ENCODE results near the gene USP35. TPM values are rescaled to one million over a fixed set of nuclear protein-coding genes. Genes with fewer than 3 reads are reported as not detected.

Gene USP35, protein sequence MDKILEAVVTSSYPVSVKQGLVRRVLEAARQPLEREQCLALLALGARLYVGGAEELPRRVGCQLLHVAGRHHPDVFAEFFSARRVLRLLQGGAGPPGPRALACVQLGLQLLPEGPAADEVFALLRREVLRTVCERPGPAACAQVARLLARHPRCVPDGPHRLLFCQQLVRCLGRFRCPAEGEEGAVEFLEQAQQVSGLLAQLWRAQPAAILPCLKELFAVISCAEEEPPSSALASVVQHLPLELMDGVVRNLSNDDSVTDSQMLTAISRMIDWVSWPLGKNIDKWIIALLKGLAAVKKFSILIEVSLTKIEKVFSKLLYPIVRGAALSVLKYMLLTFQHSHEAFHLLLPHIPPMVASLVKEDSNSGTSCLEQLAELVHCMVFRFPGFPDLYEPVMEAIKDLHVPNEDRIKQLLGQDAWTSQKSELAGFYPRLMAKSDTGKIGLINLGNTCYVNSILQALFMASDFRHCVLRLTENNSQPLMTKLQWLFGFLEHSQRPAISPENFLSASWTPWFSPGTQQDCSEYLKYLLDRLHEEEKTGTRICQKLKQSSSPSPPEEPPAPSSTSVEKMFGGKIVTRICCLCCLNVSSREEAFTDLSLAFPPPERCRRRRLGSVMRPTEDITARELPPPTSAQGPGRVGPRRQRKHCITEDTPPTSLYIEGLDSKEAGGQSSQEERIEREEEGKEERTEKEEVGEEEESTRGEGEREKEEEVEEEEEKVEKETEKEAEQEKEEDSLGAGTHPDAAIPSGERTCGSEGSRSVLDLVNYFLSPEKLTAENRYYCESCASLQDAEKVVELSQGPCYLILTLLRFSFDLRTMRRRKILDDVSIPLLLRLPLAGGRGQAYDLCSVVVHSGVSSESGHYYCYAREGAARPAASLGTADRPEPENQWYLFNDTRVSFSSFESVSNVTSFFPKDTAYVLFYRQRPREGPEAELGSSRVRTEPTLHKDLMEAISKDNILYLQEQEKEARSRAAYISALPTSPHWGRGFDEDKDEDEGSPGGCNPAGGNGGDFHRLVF
- 10.8 TPM for total RNA-seq

- DNase-seq: peak; percentile 96
Observed at GRCh38 chr11:78188286-78189173, at the start of gene USP35, which contains the start of gene KCTD21. Gene USP35, plus strand, starts transcription at chr11:78188919. Its CDS starts 7,327 bp downstream, at chr11:78196246. Gene KCTD21, minus strand, starts transcription at chr11:78188626. Its CDS starts 14,072 bp downstream, at chr11:78174554.

GRCh38 chr11:78139422-78140391 lies 49.0 kb upstream of the USP35 start, which contains the start of gene ALG8:
Gene ALG8, minus strand, starts transcription at chr11:78139626. Its CDS starts 38 bp downstream, at chr11:78139588.
- DNase-seq: peak; percentile 87

DNA sequence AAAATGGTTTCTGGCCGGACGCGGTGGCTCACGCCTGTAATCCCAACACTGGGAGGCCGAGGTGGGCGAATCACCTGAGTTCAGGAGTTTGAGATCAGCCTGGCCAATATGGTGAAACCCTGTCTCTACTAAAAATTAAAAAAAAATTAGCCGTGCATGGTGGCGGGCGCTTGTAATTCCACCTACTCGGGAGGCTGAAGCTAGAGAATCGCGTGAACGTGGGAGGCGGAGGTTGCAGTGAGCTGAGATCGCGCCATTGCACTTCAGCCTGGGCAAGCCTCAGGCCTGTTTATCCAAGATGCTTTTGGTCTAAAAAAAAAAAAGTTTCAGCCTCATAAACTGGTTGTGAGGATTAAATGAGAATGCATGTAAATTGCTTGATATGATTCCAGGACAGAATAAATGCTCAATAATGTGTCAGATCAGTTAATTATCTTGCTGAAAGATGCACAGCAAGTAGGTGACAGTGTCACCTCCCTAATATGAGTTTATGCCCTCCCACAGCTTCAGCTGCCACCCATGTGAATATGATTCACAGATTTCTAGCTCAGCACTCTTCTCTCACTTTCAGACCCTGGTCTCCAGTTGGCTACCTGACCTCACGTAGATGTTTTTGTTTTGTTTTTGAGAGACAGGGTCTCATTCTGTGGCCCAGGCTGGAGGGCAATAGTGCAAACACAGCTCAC lies 48.2 kb upstream of the USP35 start:
- no peak for DNase-seq

DNA sequence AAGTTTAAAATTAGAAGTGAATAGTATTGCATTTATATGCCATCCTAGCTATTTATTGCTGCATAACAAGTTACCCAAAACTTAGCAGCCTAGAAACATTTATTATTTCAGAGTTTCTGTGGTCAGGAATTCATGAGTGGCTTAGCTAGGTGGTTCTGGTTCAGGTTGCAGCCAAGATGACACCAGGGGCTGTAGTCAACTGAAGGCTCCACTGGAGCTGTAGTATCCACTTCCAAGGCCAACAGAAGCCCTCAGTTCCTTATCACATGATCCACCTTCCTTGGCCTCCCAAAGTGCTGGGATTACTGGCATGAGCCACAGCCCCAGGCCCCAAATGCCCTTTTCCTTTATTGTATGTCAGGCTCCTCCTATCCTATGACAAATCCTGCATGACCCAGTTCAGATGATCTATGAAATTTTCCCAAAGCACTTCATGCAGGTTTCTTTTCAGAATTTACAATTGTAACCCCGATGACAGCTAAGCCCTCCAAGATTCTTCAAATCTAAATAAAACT lies 43.2 kb upstream of the USP35 start:
- no peak for DNase-seq

DNA sequence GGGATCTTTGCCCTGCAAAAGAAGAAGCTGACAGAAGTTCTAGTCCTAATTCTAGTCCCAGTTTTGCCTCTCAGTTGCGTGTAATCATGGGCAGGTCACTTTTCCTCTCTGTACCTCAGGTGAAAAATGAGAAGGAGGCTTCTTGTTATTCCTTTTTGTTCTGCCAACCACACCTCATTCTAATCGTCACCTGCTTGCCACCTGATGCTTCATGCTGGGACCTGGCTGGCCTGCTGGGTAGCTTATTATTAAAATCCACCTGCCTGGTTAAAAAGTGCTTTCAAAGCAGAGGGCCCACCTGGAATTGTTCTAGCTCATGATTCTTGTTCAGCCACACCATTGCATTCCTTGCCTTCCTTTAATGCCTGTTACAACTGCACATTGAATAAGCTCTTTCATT lies 40.9 kb upstream of the USP35 start:
- no peak for DNase-seq

DNA sequence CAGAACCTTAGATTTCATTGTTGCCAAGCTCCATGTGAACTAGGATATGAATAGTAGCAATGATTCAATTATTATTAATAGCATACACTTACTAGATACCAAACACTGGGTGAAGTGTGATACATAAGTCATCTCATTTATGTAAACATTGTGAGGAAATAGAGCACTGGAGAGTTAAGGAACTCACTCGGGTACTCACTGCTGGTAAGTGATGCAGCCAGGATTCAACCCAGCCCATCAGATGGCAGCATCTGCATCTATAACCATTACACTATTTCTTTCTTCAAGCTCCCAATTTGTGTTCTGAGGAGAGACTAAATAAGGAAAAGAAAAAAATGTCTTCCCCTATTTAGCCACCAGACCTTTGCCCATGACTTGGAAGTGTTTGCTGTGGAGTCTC lies 39.1 kb upstream of the USP35 start:
- no peak for DNase-seq

DNA sequence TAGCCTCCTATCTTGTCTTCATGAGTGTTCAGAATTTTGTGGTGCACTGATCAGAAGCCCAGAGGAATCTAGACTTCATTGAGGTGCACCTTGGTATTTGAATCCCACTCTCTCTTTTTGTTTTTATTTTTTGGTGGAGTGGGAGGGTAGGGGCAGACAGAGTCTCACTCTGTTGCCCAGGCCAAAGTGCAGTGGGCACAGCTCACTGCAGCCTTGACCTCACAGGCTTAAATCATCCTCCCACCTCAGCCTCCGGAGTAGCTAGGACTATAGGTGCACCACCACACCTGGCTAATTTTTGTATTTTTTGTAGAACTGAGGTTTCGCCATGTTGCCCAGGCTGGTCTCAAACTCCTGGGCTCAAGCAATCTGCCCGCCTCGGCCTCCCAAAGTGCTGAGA lies 38.4 kb upstream of the USP35 start:
- DNase-seq: no peak

DNA sequence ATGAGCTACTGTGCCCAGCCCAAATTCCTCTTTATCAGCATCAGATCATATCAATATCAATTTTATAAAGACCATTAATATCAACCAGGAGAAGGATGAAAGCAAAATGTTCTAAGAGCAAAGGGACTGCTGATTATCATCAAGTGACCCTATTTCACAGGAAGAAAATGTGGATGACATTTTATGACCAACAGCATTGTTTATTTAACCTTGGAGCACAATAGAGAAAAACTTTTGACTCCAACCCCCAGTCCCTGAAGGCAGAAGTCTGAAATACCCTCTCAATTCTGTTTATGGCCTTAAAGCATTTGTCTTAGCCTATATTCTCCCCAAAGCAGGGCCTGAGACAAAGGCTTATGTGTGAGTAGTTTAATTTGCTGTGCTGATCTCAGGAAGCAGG lies 38.0 kb upstream of the USP35 start:
- no peak for DNase-seq

DNA sequence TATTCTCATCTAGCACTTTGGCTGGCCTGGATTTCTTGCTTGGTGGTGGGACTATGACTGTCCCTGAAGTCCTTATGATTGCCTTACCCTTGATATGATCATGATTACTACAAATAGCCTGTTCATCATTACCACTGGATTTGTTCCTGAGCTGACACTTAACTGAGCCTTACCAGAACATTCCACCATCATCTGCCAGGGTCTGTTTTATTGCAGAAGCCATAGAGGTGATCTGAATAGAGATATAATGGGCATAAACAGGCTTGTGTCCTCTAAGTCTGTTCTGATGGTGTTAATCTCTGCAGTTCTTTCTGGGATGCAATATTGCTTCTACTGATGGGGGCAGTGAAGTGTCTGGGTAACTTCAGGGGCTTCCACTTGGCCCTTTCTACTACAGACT lies 36.9 kb upstream of the USP35 start:
- no peak for DNase-seq

DNA sequence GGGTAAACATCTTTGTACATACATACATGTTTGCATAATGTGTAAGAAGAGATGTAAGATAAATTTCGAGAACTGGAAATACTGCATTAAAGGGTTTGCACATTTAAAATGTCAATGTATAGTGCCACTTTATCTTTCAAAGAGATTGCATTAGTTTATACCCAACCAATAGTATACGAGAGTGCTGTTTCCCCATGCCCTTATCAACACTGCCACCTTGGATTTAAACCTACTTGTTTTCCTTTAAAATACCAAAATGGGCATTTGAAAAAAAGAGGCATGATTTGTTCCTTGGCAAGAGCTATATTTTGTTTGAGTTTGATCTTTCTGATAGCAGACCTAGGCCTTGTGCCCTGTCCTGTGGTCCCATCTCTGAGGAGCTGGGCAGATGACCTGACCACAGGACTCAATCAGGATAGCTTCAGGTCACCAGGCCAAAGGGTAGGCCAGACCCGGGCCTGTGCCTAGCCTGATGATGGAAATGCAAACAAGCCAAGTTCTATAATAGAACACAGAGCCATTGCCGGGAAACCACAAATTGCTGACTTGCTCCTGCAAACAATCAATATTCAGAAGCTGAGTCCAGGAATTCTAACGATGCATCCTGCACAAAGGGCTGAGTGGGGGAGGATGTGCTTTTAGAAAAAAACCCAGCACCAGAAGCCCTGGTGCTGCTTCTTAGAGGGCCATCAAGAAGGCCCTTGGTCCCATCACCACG lies 32.4 kb upstream of the USP35 start:
- no peak for DNase-seq

- DNase-seq: no peak
Observed at GRCh38 chr11:78158987-78159652, 29.6 kb upstream of the USP35 start.

DNA sequence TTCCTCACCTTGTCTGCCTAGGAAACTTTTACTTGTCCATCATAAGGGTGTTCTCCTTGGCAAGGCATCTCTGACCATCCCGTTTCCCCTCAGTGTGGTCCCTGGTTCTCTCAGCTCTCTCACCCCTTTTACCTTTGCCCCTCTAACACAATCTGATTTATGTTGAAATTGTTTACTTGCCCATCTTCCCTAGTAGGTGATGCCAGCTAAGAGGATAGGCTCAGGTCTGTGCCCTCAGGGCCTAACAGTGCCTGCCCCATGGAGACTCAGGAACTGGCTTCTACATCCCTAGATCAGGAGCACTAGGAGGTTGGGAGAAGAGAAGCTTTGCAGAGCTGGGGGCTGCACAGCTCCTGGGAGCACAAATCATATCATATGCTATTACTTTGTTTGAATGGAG lies 28.2 kb upstream of the USP35 start:
- no peak for DNase-seq

- DNase-seq: no peak
Observed at GRCh38 chr11:78161346-78161745, 27.4 kb upstream of the USP35 start.

DNA sequence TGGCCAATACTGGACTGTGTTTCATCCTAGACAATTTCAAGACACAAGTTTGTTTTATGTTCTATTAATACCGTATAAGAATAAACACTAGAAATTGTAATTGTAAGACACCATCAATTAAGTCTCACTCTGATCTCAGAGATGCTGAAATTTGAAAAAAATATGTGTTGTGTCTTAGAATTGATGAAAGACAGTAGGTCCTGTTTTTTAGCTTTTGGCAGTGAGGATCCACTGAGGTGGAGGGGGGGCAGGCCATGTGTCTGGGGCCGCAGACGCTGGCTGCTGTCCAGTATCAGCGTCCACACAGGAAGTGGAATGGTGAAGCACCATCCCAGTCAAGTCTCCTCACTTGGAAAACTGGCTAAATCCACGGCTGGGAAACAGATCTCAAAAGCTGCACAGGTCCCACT lies 26.8 kb upstream of the USP35 start:
- DNase-seq: no peak

DNA sequence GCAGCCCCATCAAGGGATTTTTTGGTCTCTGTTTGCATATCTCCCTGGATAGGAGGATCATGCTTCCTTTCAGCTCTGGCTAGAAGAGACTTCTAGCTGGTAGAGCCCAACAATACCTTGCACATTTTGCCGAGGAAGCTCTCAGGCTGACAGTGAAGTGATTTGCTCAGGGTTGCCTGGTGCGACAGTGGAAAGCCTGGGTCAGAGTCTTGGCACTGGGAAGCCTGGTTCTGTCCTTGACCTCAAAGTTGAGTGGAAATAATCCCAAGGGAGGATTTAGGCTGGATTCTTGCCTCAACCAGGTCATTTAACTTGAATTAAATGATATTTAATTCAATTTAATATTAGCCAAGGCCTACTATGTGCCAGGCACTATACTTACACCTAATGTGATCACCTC lies 24.9 kb upstream of the USP35 start:
- no peak for DNase-seq

DNA sequence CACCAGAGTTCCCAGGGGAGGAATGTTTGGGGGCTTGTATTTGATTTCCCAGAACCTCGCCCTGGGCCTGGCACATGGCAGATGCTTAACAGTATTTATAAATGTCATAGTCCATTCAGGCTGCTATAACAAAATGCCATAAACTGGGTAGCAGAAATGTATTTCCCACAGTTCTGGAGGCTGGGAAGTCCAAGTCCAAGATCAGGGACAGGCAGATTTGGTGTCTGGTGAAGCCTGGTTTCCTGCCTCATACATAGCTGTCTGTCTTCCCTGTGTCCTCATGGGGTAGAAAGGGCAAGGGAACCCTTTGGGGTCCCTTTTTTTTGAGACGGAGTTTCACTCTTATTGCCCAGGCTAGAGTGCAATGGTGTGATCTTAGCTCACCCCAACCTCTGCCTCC lies 24.2 kb upstream of the USP35 start:
- DNase-seq: no peak

- no peak for DNase-seq
Observed at GRCh38 chr11:78166855-78167469, 21.8 kb upstream of the USP35 start.
